ENCODE measurements around the gene MAP2K7. TPM values are rescaled to one million over a fixed set of nuclear protein-coding genes. Genes with fewer than 3 reads are reported as not detected.
A peak's percentile ranks its signal among the peaks of the same experiment; 100 is the strongest.

The MAP2K7 gene
- total RNA-seq, 1 donor from 2014 or later, result 38.6 TPM

- peaks cover 15% of the 10 kb centered on the region for H3K36me3 ChIP-seq
- intact Hi-C loops (cut with DNase I), result no loop called here
- peak overlapping the region; percentile 80 for H3K4me3 ChIP-seq
- DNase-seq, result peak; percentile 100
- no peak for TF ChIP-seq CTCF (IDR thresholded peaks at IDR 0.05)
- H3K4me1 ChIP-seq, result peaks cover 58% of the 10 kb centered on the region
- H3K9me3 ChIP-seq, result no peaks in the 10 kb centered on the region
- H3K27ac ChIP-seq, result peak overlapping the region; percentile 83
- H3K27me3 ChIP-seq (ENCODE audit: low read depth), result peaks cover 31% of the 10 kb centered on the region
- ATAC-seq, result peak; percentile 92 to 95
Measured at GRCh38 chr19:7920519-7921301, 17.0 kb downstream of the MAP2K7 start.

- no peak for DNase-seq
- H3K4me1 ChIP-seq, result peaks cover 54% of the 10 kb centered on the region
- no peak for TF ChIP-seq CTCF (IDR thresholded peaks at IDR 0.05)
- H3K4me3 ChIP-seq, result peak overlapping the region; percentile 63
- intact Hi-C loops (cut with DNase I), result no loop called here
- H3K27me3 ChIP-seq (ENCODE audit: low read depth), result peaks cover 24% of the 10 kb centered on the region
- peaks cover 15% of the 10 kb centered on the region for H3K36me3 ChIP-seq
- H3K9me3 ChIP-seq, result no peaks in the 10 kb centered on the region
- peak overlapping the region; percentile 83 for H3K27ac ChIP-seq
- no peak for ATAC-seq
Measured at GRCh38 chr19:7921302-7921966, 17.8 kb downstream of the MAP2K7 start.

- ATAC-seq (no peak), DNase-seq (peak; percentile 49)
- H3K4me1 ChIP-seq, result peaks cover 53% of the 10 kb centered on the region
- H3K9me3 ChIP-seq, result no peaks in the 10 kb centered on the region
- H3K27me3 ChIP-seq (ENCODE audit: low read depth), result peaks cover 16% of the 10 kb centered on the region
- peaks cover 15% of the 10 kb centered on the region for H3K36me3 ChIP-seq
- H3K27ac ChIP-seq, result peak overlapping the region; percentile 83
- no peak overlapping the region for H3K4me3 ChIP-seq
- intact Hi-C loops (cut with DNase I), result no loop called here
- no peak for TF ChIP-seq CTCF (IDR thresholded peaks at IDR 0.05)
Measured at GRCh38 chr19:7921967-7922835, 18.5 kb downstream of the MAP2K7 start.

- intact Hi-C loops (cut with DNase I), result no loop called here
- H3K27me3 ChIP-seq (ENCODE audit: low read depth), result peaks cover 10% of the 10 kb centered on the region
- H3K9me3 ChIP-seq, result no peaks in the 10 kb centered on the region
- H3K4me1 ChIP-seq, result peaks cover 47% of the 10 kb centered on the region
- H3K27ac ChIP-seq, result no peak overlapping the region
- TF ChIP-seq CTCF (IDR thresholded peaks at IDR 0.05), result no peak
- peaks cover 15% of the 10 kb centered on the region for H3K36me3 ChIP-seq
- no peak for ATAC-seq
- DNase-seq, result no peak
- no peak overlapping the region for H3K4me3 ChIP-seq
Measured at GRCh38 chr19:7922836-7923195, 19.1 kb downstream of the MAP2K7 start.
